HL-60 (cell line): ENCODE data around the gene HSD17B12.

Source experiments
- CTCF ChIP-seq: IDR thresholded peaks from one replicate; pipeline ENCODE4 v1.5.1; 2011; ENCODE audit warnings: low read length, control low read depth, inconsistent platforms; ENCODE audit not compliant: insufficient read depth
- GABPA ChIP-seq: IDR thresholded peaks from 2 replicates; pipeline ENCODE4 v1.6.1; 2012; ENCODE audit warnings: low read depth
- POLR2AphosphoS5 ChIP-seq: IDR thresholded peaks from 2 replicates; pipeline ENCODE4 v1.6.1; 2012; ENCODE audit warnings: low read depth
- REST ChIP-seq: IDR thresholded peaks from 2 replicates; pipeline ENCODE4 v1.6.1; 2012; ENCODE audit warnings: low read depth; ENCODE audit not compliant: insufficient replicate concordance

- TF ChIP-seq CTCF (no peak), GABPA (no peak), POLR2AphosphoS5 (no peak), REST (no peak)
Observed at GRCh38 chr11:43903969-43904368, 223.4 kb downstream of the HSD17B12 start.
